Suppressor macrophage treated with lipopolysaccharide for 4 hours (primary cell): Measurements from ENCODE around the gene HOXA13.

ENCODE experiments used
- DNase-seq: peaks from one replicate; pipeline ENCODE4 v3.0.0-alpha.2; 2020

HOXA13 gene

DNA sequence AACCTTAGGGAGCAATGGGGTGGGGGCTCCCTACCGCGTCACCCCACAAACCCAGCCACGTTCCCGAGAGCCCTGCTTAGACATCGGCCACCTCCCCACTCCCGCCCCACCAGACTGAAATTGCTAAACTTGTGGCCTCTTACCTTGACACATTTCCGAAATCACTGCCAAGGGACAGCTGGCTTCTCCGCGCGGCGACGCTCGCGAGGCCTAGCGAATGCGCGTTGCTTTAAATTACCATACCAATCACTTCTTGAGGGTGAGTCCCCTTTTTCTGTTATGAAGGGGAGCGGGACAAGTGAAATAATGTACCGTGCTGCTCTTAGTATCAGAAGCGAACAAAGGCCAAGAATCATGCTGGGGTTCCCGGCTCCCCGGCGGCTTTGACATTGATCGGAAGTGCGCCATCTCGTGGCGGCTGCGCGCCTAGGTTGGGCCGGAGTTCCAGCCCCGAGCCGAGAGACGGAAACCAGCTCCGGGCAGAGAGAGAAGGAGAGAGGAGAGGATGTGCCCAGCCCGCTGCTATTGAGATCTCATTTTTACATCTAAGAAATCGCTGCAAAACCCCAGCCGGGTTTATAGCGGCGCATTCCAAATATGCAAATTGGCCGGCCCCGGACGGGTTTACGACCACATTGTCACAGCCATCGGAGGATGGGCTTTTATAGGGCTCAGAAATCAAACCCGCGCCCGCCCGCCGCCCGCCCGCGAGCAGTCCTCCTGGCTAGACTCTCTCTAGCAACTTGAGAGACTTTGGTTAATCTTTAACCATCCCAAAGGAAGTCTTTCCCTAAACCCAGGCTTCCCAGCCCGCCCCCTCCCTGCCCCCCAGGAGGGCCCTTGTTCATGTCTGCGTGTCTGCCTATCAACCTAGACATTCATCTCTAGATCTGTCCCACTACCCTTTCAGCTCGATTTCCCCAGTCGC, 20.1 kb downstream of the HOXA13 start:
- DNase-seq = peak; percentile 85

DNA sequence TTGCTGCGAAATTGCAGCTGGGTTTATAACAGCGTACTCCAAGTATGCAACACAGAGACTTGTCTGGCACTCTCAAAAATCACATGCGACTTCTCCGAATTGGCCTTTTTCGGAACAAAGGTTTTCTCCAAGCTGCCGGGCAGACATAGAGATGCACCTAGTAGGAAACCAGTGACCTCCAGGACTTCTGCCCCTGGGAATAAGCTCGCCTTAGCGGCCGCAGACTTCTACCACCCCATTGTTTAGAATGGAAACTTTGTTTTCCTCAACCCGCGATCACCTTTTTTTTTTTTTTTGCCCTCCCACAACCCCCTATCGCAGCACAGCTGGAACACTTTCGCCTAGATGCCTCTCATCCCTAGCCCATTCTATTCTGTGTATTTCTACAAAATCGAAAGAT, 20.9 kb downstream of the HOXA13 start:
- no peak for DNase-seq

DNA sequence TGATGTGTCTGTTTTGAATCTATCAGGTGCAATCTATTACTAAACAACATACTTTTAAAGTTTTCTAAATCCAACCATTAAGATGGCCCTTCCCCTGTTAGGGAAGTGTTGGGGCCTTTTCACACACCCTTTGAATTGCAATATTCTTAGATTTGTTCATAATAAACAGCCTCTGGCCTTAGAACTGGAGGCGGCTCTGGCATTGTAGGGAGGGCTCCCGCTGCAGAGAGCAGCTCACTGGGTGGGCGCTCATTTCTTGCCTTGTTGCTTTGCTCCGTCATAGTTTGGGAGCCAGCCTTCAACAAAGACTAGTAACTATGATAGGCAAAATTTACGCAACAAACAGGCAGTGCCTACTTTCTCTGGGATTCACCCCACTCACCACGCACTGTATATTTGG, 21.5 kb downstream of the HOXA13 start:
- no peak for DNase-seq

DNA sequence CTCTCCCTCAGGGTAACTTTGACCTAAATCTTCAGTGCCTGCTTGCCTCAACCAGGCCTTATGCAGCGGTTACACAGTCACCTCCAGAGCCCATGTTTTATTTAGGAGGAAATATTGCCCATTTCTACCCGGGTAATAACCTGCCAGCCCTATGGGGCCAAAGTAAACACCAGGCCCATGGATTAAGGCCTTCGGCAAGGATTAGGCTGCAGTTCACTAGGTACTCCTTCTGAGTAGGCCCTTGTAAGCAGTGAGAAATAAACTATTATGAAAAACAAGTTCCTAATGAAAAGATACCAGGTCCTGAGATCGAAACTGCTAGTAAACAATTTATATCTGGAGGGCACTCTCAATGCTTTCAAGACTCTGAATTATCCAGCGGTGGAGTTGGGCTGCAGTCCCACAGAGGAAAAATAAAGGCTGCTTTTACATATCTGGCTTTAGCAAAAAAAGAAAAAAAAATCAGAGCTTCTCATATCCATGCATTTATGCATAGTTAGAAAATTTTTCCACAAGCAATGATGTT, 22.0 kb downstream of the HOXA13 start:
- DNase-seq = no peak

DNA sequence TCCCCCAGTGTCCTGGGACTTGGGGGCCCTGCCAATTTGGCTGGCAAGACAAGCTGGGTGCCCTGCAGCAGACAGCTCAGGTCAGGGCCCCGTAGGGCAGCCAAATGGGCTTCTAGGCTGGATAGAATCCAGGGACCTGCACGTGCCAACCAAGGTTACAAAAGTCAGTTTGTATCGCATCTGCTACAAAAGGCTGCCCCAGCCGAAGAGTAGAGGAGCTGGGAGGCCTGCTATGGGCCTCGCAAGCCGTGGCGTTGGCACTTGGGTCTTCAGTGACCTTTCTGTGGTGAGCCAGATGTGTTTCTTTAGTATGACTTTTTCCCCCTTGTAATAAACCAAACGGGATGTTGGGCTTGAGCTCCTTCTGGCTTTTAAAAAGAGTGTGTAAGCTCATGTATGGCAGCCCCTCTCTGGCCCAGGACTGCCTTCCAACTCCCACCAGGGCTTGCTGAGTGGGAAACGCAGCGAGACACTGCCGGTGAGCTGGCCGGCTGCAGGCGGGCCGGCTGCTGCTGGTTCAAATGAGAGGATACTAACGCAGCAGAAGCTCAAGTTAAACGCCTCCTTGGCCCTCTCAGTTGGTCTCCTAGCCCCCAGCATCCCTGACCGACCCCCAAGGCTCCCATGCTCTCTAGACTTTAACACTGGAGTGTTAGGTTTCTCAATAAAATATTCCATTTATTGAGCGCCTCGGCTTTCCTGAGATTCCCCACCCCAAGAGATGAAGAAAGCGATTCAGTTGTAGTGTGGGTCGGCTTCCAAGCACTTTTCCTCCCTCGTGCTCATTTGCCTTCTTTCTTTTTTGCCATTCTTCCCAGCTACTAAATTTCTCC, 22.7 kb downstream of the HOXA13 start:
- DNase-seq = no peak

DNA sequence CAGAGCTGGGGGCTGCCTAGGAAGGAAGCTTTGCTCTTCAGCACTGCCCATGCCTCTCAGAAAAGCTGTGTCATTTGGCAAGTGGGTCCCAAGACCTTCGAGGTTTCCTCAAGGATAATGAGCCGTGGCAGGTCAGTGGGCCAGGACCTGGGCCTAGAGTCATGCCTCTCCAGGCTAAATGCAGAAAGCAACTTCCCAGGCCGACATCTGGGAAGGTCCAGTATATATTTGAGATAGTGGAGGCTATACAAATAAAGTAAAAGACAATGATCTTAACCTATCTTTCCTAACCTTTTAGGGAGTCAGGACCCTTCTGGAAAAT, 23.4 kb downstream of the HOXA13 start:
- no peak for DNase-seq

DNA sequence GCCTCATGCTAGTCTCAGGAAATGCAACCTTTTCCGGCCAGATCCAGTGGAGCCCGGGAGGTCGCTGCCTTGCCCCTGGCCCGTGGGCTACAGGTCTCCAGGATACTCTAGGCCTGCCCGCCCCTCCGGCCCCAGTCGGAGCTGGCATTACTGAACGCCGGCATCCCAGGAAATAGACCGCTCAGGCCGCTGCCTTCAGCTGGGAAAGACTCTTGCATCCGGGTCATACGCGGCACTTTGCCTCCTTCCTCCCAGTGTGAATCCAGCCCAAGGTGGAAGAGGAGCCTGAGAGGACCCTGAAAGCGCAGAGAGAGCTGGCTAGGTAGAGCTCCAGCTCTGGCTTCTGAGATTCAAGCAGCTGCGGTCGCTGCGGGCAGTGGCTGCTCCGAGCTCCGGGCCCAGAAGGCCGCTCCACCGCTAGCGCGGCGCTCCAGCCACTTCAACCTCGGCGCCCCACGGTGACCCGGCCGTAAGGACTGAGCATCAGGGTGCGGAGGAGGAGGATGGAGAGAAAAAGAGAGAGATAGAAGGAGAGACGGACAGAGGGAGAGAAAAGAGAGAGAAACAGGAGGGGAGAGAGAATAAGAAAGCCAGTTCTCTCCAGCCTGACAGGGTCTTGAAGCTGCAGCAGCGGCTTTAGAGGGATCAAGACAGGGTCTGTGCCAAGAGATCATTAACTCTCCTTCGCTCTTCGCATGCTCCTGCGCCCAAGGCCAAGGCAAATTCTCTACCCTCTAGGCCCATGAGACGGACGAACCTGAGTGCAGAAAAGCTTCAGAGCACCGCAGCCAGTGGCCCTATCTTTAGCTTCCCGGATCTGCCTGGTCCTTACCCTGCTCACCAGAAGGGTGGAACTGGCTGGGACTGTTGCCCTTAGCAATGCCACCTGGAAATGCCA, 24.0 kb downstream of the HOXA13 start:
- no peak for DNase-seq

DNA sequence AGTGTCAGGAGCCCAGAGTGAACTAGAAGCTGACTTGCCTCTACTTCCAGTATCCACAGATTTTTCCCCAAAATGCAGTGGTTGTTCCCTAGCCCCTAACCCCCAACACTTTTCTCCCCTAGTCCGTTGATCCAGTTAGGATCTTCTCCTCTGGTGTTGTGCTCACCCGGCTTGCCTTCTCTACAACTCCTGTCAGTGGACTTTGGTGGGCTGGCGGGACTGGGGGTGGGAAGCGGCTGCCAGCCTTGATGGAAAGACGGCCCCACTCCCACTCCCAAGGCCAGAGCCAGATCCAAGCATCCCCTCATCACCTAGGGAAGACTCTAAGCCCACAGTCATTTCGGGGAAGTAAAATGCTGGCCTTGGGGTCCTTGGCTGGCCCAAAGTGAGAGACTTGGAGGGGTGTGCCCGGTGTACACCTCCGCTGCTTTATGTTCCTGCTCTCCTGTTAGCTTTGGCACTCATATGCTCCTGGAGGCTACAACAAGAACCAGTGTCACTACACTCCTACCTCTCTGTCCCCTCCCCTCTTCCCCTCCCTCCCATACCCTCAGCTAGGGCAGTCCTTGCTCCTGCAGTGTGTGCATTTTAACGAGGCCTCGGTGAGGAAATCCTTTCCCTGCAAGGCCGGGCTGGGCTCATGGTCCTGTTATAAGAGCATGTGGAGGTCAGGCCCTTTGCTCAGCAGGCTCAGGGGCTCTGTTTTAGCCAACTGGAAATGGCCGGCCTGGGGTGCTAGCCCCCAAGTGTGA, 24.8 kb downstream of the HOXA13 start:
- DNase-seq = no peak

DNA sequence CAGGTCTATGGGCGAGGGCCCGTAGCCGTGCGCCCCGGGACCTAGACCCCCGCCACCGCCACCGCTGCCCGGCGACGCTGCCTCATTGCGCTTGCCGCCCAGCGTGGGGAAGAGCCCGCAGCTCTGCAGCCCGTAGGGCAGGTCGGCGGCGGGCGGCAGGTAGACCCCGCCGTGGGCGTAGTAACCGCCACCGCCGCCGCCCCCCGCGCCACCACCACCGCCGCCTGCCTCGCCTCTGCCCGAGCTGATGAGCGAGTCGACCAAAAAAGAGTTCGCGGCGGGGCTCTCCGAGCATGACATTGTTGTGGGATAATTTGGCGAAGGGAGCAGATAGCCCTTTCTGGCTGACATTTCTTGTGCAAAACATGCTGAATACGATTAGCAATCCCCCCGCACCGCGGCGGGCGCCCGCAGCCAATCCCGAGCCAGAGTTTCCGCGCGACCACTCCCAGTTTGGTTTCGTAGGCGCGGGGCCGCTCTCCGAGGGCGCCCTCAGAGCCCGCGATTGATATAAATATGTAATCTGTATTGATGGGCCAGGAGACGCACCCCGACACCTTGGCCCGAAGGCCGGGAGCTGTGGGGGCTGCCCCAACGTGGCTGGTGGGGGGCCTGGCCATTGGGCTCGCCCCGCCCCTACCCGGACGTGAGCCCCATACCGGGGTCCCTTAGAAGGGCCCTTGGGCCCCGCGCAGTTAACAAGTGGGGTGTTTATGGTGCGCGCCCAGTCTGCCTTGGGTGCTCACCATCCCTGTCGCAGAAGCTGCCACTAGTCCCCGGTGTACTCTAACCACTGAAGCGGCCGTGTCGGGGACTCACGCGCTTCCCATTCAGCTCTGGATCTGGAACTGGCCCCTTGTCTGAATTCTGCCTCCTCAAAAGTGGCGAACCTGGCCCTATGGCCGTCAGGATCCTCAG, 25.7 kb downstream of the HOXA13 start, which contains the start of gene HOXA10:
Gene HOXA10 (minus strand): TSS at position 365 of the 918 bp plus-strand sequence. CDS start 14 bp downstream, at position 351.
- DNase-seq = no peak

DNA sequence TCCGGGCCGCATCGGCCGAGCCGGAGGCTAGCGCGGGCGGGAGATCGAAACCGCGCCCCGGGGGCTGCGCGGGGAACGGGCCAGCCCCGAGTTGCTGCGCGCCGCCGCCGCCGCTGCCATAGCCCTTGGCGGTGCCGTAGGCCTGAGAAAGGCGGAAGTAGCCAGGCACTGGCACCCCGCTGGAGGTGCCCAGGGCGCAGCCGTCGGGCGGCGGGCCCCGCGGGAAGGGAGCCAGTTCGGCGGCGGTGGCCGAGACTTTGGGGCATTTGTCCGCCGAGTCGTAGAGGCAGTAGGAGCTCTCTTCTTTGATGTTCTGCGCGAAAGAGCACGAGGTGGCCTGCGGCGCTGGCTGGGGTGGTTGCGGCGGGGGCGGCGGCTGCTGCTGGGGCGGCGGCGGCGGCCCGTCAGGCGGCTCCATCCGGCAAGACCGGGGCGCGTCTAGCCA, 26.4 kb downstream of the HOXA13 start:
- DNase-seq = peak; percentile 66

DNA sequence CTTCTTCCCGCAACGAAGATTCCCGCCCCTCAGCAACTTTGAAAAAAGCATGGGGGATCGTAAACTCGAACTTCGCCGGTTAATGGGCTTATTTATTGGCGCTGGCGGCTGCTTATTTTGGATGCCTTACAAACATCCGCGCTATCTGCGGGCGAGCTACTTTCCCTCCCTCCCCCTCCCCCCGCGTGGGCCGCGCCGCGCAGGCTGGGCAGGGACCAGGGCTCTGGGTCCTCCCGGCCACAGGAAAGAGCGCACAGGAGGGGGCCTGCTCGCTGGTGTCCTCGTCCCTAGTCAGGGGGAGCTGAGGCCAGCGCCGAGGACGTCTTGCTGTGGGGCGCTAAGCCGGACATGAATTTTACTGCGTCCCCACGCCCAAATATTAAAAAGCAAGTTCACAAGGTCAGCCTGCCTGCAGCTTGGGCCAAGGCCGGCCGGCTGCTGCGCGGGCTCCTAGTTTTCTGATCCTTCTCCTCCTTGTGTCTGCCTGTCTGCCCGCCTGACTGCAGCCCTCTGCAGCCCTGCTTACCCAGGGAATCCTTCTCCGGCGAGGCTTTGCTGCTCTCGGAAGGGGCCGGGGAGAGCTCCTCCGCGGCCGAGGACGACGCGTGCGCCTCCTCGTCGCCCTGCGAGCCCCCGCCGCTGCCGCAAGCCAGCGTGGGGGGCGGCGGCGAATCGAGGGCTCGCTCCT, 26.9 kb downstream of the HOXA13 start:
- no peak for DNase-seq

DNA sequence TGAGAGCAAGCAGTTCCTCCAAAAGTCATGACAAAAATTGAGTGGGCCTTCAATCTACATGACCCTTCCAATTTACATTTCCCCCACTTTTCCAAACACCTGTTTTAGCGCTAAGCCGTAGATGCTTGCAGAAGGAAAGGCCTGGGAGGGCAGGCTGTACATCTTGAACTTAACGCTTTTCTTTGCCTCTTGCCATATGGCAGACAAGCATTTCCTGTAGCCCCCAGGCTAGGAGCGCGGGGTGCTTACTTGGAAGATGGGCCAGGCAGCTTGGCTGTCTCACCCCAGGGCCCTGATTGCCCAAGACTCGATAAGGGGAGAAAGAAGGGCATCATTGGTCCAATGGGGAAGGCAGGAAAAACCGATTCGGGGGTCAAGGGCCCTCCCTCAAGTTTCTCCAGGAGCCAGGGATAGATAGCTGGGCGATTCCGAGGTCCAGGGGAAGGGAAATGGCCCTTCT, 27.5 kb downstream of the HOXA13 start:
- no peak for DNase-seq

DNA sequence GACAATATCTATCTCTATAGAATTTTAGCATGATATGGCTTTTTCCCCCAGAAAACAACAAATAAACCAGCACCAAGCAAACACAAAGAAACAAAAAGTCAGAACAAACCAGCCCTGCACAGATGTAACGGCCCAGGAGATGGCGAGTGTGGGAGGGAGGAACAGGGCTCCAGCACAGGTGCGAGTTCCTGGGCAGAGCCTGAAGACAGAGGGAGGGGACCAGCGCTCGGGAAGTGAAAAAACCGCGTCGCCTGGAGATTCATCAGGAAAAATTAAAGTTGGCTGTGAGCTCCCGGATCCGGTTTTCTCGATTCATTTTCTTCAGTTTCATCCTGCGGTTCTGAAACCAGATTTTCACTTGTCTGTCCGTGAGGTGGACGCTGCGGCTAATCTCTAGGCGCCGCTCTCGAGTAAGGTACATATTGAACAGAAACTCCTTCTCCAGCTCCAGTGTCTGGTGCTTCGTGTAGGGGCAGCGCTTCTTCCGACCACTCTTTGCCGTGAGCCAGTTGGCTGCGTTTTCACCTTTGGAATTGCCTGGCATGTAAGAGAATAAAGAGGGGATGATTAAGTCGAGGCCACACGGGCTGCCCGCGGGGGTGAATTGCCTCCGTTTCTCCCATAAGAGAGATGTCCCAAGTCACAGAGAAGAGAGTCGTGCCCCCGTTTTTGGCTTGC, 28.1 kb downstream of the HOXA13 start:
- DNase-seq = no peak

DNA sequence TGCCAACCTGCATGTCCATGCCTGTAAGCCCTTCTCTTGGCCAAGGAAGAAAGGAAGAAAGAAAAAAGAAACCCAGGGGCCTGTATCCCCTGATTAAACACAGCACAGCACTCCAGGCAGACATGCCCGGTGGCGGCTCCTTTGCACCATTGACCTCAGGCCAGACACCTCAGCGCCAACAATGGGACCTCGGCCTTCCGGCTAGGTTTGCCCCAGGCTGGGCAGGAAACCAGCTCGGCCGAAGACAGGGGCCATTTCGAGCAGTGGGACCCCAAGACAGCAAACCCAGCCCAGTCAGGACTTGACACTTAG, 28.6 kb downstream of the HOXA13 start:
- no peak for DNase-seq

DNA sequence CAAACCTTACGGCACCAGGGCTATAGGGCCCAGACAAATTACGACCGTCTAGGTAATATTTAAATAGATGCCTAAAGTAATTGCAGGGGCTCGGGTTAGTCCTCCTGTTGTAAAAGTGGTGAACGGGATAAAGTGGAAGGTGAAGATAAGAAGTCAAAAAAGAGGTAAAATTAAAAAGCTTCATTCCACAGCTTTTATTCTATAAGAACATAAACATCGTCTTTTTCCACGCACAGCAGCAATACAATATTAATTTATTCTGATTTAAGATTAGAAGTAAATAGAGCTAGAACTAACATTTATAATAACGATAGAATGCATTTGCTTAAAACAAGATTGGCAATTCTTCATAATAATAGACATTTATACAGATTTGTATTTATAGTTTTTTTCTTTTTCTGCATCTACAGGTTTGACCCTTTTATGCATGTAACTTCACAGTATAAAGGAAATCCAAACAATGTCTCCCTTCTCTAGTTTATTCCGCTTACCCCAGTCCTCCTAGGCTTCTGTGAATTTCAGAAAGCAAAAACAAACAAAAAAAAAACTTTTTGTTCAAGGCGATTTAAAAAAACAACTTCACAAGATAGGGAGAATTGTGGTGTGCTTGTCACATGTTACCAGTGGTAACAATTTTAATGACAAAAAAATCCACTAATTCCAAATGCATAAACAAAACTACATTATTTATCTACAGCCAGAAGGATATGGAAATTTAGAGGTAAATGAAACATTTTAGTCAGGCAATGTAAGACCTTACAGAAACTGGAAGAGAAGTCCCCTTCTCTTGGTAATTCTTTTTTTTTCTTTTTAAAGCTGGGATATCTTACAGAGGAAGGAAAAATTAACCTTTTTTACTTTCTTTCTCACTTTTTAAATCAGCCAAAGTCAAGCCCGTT, 29.2 kb downstream of the HOXA13 start:
- DNase-seq = no peak

DNA sequence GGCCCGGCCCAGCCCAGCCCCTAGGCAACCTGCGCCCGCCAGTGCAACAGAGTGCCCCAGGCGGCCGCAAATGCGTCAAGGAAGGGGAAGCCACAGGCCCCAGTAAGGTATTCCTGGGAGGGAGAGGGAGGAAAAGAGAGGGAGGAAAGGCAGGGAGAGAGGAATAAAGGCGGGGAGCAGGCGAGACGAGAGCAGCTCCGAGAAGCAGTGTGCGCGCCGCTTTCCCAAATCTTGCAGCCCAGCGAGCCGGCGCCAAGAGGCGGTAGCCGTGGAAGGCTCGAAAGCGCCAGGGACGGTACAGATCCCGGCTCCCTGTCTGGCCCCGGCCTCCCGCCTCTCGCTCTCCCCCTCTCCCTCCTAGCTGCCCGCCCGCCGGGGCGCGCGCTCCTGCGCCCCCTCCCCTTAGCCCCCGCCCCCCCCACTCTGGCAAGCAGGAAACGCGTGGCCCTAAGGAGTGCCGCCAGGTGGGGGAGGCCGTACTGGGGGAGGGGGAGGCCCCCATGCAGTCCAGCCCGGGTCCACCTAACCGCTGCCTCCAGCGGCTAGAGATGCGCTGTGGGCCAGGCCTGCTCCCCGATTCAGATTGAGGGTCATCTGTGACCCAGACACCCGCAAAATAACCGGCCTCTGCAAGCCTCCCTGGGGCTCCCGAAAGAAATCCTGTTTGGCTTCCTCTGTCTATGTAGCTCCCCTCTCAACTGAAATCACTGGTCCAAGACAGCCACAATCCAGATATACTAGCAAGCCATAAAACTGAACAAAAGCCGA, 30.0 kb downstream of the HOXA13 start:
- DNase-seq = no peak

DNA sequence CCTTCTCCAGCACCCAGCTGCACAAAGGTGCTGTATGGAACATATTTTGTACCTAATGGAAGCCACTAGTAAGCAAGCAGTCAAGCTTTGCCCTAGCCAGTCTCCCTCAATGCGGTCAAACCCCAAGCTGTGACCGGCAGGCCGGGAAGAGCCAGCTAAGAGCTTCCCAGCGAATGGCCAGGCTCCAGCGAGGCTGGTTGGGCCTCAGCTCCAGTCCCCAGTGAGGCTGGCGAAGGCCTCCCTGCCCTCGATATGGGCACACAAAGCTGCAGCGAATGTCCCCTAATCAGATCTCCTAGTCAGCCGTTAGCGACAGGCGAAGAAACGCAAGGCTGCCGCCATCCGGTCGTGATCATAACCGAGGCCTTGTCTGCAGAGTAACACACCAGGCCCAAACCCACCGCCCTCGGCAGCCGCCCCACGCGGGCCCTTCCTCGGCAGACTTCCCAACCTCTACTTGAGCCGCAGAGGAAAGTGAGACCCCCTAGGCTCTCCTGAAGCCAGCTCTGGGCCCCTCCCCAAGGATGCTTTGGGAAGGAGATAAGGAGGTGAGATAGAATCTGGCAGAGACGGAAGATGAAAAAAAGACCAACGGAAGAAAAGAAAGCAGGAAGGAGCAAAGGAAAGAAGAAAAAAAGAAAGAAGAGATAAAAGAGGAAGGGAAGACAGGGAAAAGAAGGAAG, 31.5 kb downstream of the HOXA13 start:
- DNase-seq = no peak
